Measurements from ENCODE around the gene GOSR1. TPM values are rescaled to one million over a fixed set of nuclear protein-coding genes. Genes with fewer than 3 reads are reported as not detected.
"Not testable (repeated sequence)": the region's sequence is repeated elsewhere in the genome, so short reads cannot be mapped to it uniquely, and the experiment has no call there.

The GOSR1 gene
- total RNA-seq, 1 experiment from 2014 or later = 31.5 TPM

- not testable (repeated sequence) for H3K9me2 ChIP-seq (replicated peaks; ENCODE audit: insufficient read depth, low read length); H3K79me2 ChIP-seq (ENCODE audit: low read length); H3K9ac ChIP-seq (ENCODE audit: low read length); H3K27me3 ChIP-seq (ENCODE audit: low read length); H3K27ac ChIP-seq (ENCODE audit: low read length); H4K20me1 ChIP-seq (ENCODE audit: insufficient read depth, low read depth, low read length); DNase-seq; H3K4me2 ChIP-seq (ENCODE audit: low read depth, low read length, poor library complexity, severe bottlenecking); H3K36me3 ChIP-seq (ENCODE audit: insufficient read depth, low read length); H3K9me3 ChIP-seq (ENCODE audit: low read length); H2AFZ ChIP-seq (ENCODE audit: low read length); H3K4me1 ChIP-seq (ENCODE audit: low read length); H3K4me3 ChIP-seq (ENCODE audit: low read length)
Measured at GRCh38 chr17:30569531-30570175, 92.4 kb downstream of the GOSR1 start.

GRCh38 chr17:30570191-30570590, 93.0 kb downstream of the GOSR1 start:
- Histone ChIP-seq H3K9me3 (ENCODE audit: low read length) (no peaks in the 10 kb centered on the region), H3K36me3 (ENCODE audit: insufficient read depth, low read length) (no peaks in the 10 kb centered on the region), H3K79me2 (ENCODE audit: low read length) (no peaks in the 10 kb centered on the region), H3K9ac (ENCODE audit: low read length) (no peak overlapping the region), H4K20me1 (ENCODE audit: insufficient read depth, low read depth, low read length) (no peaks in the 10 kb centered on the region), H3K4me2 (ENCODE audit: low read depth, low read length, poor library complexity, severe bottlenecking) (no peak overlapping the region), H3K4me1 (ENCODE audit: low read length) (no peaks in the 10 kb centered on the region), H3K27me3 (ENCODE audit: low read length) (no peaks in the 10 kb centered on the region), H3K9me2 (replicated peaks; ENCODE audit: insufficient read depth, low read length) (no peaks in the 10 kb centered on the region), H3K4me3 (ENCODE audit: low read length) (no peak overlapping the region), H3K27ac (ENCODE audit: low read length) (no peak overlapping the region), H2AFZ (ENCODE audit: low read length) (no peak overlapping the region)
- DNase-seq = no peak

GRCh38 chr17:30570596-30571265, 93.5 kb downstream of the GOSR1 start:
- H3K79me2 ChIP-seq (ENCODE audit: low read length) = no peaks in the 10 kb centered on the region
- H3K9ac ChIP-seq (ENCODE audit: low read length) = no peak overlapping the region
- no peak overlapping the region for H3K27ac ChIP-seq (ENCODE audit: low read length)
- H3K27me3 ChIP-seq (ENCODE audit: low read length) = no peaks in the 10 kb centered on the region
- H3K9me3 ChIP-seq (ENCODE audit: low read length) = no peaks in the 10 kb centered on the region
- H3K36me3 ChIP-seq (ENCODE audit: insufficient read depth, low read length) = no peaks in the 10 kb centered on the region
- no peak for DNase-seq
- no peak overlapping the region for H3K4me2 ChIP-seq (ENCODE audit: low read depth, low read length, poor library complexity, severe bottlenecking)
- H3K4me1 ChIP-seq (ENCODE audit: low read length) = no peaks in the 10 kb centered on the region
- no peak overlapping the region for H2AFZ ChIP-seq (ENCODE audit: low read length)
- H3K9me2 ChIP-seq (replicated peaks; ENCODE audit: insufficient read depth, low read length) = no peaks in the 10 kb centered on the region
- H4K20me1 ChIP-seq (ENCODE audit: insufficient read depth, low read depth, low read length) = no peaks in the 10 kb centered on the region
- H3K4me3 ChIP-seq (ENCODE audit: low read length) = no peak overlapping the region

- not testable (repeated sequence) for H3K9ac ChIP-seq (ENCODE audit: low read length); H3K4me3 ChIP-seq (ENCODE audit: low read length); H3K9me3 ChIP-seq (ENCODE audit: low read length); H2AFZ ChIP-seq (ENCODE audit: low read length); H3K4me1 ChIP-seq (ENCODE audit: low read length); H3K9me2 ChIP-seq (replicated peaks; ENCODE audit: insufficient read depth, low read length); H4K20me1 ChIP-seq (ENCODE audit: insufficient read depth, low read depth, low read length); H3K4me2 ChIP-seq (ENCODE audit: low read depth, low read length, poor library complexity, severe bottlenecking); DNase-seq; H3K79me2 ChIP-seq (ENCODE audit: low read length); H3K27ac ChIP-seq (ENCODE audit: low read length); H3K36me3 ChIP-seq (ENCODE audit: insufficient read depth, low read length); H3K27me3 ChIP-seq (ENCODE audit: low read length)
Measured at GRCh38 chr17:30571404-30571803, 94.2 kb downstream of the GOSR1 start.

- Histone ChIP-seq H3K4me2 (ENCODE audit: low read depth, low read length, poor library complexity, severe bottlenecking) (no peak overlapping the region), H3K9me2 (replicated peaks; ENCODE audit: insufficient read depth, low read length) (no peaks in the 10 kb centered on the region), H3K9ac (ENCODE audit: low read length) (no peak overlapping the region), H3K4me3 (ENCODE audit: low read length) (no peak overlapping the region), H3K36me3 (ENCODE audit: insufficient read depth, low read length) (no peaks in the 10 kb centered on the region), H4K20me1 (ENCODE audit: insufficient read depth, low read depth, low read length) (no peaks in the 10 kb centered on the region), H3K27ac (ENCODE audit: low read length) (no peak overlapping the region), H3K27me3 (ENCODE audit: low read length) (no peaks in the 10 kb centered on the region), H3K4me1 (ENCODE audit: low read length) (no peaks in the 10 kb centered on the region), H3K79me2 (ENCODE audit: low read length) (no peaks in the 10 kb centered on the region), H2AFZ (ENCODE audit: low read length) (no peak overlapping the region), H3K9me3 (ENCODE audit: low read length) (no peaks in the 10 kb centered on the region)
- no peak for DNase-seq
Measured at GRCh38 chr17:30571921-30572320, 94.7 kb downstream of the GOSR1 start.

GRCh38 chr17:30572651-30573554, 95.7 kb downstream of the GOSR1 start:
- not testable (repeated sequence) for H3K4me3 ChIP-seq (ENCODE audit: low read length); H2AFZ ChIP-seq (ENCODE audit: low read length); H3K4me2 ChIP-seq (ENCODE audit: low read depth, low read length, poor library complexity, severe bottlenecking); H3K4me1 ChIP-seq (ENCODE audit: low read length); H4K20me1 ChIP-seq (ENCODE audit: insufficient read depth, low read depth, low read length); H3K9ac ChIP-seq (ENCODE audit: low read length); H3K9me2 ChIP-seq (replicated peaks; ENCODE audit: insufficient read depth, low read length); DNase-seq; H3K27ac ChIP-seq (ENCODE audit: low read length); H3K9me3 ChIP-seq (ENCODE audit: low read length); H3K27me3 ChIP-seq (ENCODE audit: low read length); H3K79me2 ChIP-seq (ENCODE audit: low read length); H3K36me3 ChIP-seq (ENCODE audit: insufficient read depth, low read length)

GRCh38 chr17:30573603-30574175, 96.5 kb downstream of the GOSR1 start:
- Histone ChIP-seq H3K4me1 (ENCODE audit: low read length) (no peaks in the 10 kb centered on the region), H3K4me3 (ENCODE audit: low read length) (no peak overlapping the region), H3K27ac (ENCODE audit: low read length) (no peak overlapping the region), H3K9me3 (ENCODE audit: low read length) (no peaks in the 10 kb centered on the region), H3K79me2 (ENCODE audit: low read length) (no peaks in the 10 kb centered on the region), H2AFZ (ENCODE audit: low read length) (no peak overlapping the region), H3K27me3 (ENCODE audit: low read length) (no peaks in the 10 kb centered on the region), H3K9me2 (replicated peaks; ENCODE audit: insufficient read depth, low read length) (no peaks in the 10 kb centered on the region), H3K36me3 (ENCODE audit: insufficient read depth, low read length) (no peaks in the 10 kb centered on the region), H3K4me2 (ENCODE audit: low read depth, low read length, poor library complexity, severe bottlenecking) (no peak overlapping the region), H3K9ac (ENCODE audit: low read length) (no peak overlapping the region), H4K20me1 (ENCODE audit: insufficient read depth, low read depth, low read length) (no peaks in the 10 kb centered on the region)
- no peak for DNase-seq

- H3K27ac ChIP-seq (ENCODE audit: low read length); H4K20me1 ChIP-seq (ENCODE audit: insufficient read depth, low read depth, low read length); H3K4me1 ChIP-seq (ENCODE audit: low read length); H3K4me2 ChIP-seq (ENCODE audit: low read depth, low read length, poor library complexity, severe bottlenecking); H2AFZ ChIP-seq (ENCODE audit: low read length); H3K79me2 ChIP-seq (ENCODE audit: low read length); DNase-seq; H3K27me3 ChIP-seq (ENCODE audit: low read length); H3K36me3 ChIP-seq (ENCODE audit: insufficient read depth, low read length); H3K9ac ChIP-seq (ENCODE audit: low read length); H3K9me3 ChIP-seq (ENCODE audit: low read length); H3K9me2 ChIP-seq (replicated peaks; ENCODE audit: insufficient read depth, low read length); H3K4me3 ChIP-seq (ENCODE audit: low read length): not testable (repeated sequence)
Measured at GRCh38 chr17:30574309-30574708, 97.1 kb downstream of the GOSR1 start.
